Stimulated activated CD4-positive, alpha-beta T cell treated with anti-CD3 and anti-CD28 coated beads, TNF-alpha, amount 100 ng/mL, for 4 hours (primary cell): ENCODE results near the gene CCDC83.
"Not testable (repeated sequence)": the region's sequence is repeated elsewhere in the genome, so short reads cannot be mapped to it uniquely, and the experiment has no call there.

Experiments used
- DNase-seq, 3 experiments: peaks; one replicate each; pipeline ENCODE4 v3.0.0-alpha.2; 2020; ENCODE audit warnings: low read depth in 3 of 3

CCDC83 gene

GRCh38 chr11:85886089-85887056 is 31.2 kb downstream of the CCDC83 start:
- DNase-seq: no peak

GRCh38 chr11:85889108-85889507 is 33.9 kb downstream of the CCDC83 start:
- DNase-seq: no peak

GRCh38 chr11:85889676-85890579 is 34.7 kb downstream of the CCDC83 start:
- DNase-seq: no peak

- DNase-seq: no peak
Measured at GRCh38 chr11:85893395-85893794, 38.2 kb downstream of the CCDC83 start.

GRCh38 chr11:85896876-85897275 is 41.7 kb downstream of the CCDC83 start:
- DNase-seq: no peak

- no peak for DNase-seq
Measured at GRCh38 chr11:85898456-85898855, 43.3 kb downstream of the CCDC83 start.

GRCh38 chr11:85902353-85902752 is 47.2 kb downstream of the CCDC83 start:
- no peak for DNase-seq

- DNase-seq: no peak
Measured at GRCh38 chr11:85903406-85903805, 48.2 kb downstream of the CCDC83 start.

GRCh38 chr11:85903811-85904210 is 48.6 kb downstream of the CCDC83 start:
- no peak for DNase-seq

GRCh38 chr11:85912414-85912813 is 57.2 kb downstream of the CCDC83 start:
- DNase-seq: no peak

- DNase-seq: no peak
Measured at GRCh38 chr11:85913513-85913912, 58.3 kb downstream of the CCDC83 start.

GRCh38 chr11:85914425-85914824 is 59.2 kb downstream of the CCDC83 start:
- DNase-seq: no peak

GRCh38 chr11:85918910-85919794 is 64.0 kb downstream of the CCDC83 start:
- DNase-seq: no peak

GRCh38 chr11:85922367-85922766 is 67.2 kb downstream of the CCDC83 start:
- DNase-seq: no peak

GRCh38 chr11:85923455-85923854 is 68.3 kb downstream of the CCDC83 start:
- DNase-seq: no peak

- not testable (repeated sequence) for DNase-seq
Measured at GRCh38 chr11:85926653-85927214, 71.6 kb downstream of the CCDC83 start.

GRCh38 chr11:85930879-85931366 is 75.7 kb downstream of the CCDC83 start:
- DNase-seq: no peak

GRCh38 chr11:85934596-85935169 is 79.5 kb downstream of the CCDC83 start:
- DNase-seq: no peak

GRCh38 chr11:85935751-85936150 is 80.6 kb downstream of the CCDC83 start:
- no peak for DNase-seq

GRCh38 chr11:85937835-85938234 is 82.7 kb downstream of the CCDC83 start:
- no peak for DNase-seq
